H4 (cell line): ENCODE results near the gene ORMDL1. TPM values are rescaled to one million over a fixed set of nuclear protein-coding genes. Genes with fewer than 3 reads are reported as not detected.
"Not testable (repeated sequence)": the region's sequence is repeated elsewhere in the genome, so short reads cannot be mapped to it uniquely, and the experiment has no call there.

Experiments used
- DNase-seq: peaks from one replicate; pipeline ENCODE4 v3.0.0-alpha.2; 2015; ENCODE audit warnings: low spot score
- total RNA-seq: library from RNA; depleted of rRNA; stranded (reverse); fragments of >200 nt; shearing (Covaris generic); gene quantifications from 2 replicates; pipeline ENCODE4 v1.2.3, GENCODE V29; 2014; rRNA removed

Gene ORMDL1
- total RNA-seq, 1 experiment from 2014 or later: 91.4 TPM

DNA sequence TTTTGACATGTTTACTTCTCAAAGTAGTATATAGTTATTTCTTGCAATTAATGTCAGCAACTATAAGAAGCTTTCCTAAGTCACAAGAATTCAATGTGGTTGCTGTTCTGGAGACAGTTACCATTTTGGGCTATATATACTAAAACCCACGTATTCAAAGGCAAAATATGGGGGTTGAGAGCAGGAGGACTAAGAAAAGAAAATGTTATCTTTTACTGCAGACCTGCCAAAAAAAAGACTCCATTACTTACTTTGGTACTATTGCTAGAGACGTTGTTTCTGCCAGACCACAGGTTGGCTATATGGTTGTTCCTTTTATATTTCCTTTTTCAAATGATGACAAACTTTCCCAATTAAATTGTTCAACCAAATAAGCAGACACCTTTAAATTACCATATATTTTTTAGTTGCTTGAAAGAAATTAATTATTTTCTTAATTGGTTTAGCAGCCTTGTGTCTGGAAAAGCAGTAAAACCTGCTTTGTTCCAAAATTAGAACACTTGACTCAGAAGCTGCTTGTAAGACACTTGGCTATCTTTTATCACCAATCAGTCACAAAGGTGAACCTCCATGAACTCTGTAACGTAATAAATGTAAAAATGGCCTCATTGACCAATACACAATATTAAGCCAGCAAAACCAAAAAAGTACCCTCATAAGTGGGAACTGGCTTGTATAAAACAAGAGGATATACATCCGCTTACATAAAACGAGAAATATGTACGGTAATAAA lies 13.4 kb downstream of the ORMDL1 start:
- no peak for DNase-seq

DNA sequence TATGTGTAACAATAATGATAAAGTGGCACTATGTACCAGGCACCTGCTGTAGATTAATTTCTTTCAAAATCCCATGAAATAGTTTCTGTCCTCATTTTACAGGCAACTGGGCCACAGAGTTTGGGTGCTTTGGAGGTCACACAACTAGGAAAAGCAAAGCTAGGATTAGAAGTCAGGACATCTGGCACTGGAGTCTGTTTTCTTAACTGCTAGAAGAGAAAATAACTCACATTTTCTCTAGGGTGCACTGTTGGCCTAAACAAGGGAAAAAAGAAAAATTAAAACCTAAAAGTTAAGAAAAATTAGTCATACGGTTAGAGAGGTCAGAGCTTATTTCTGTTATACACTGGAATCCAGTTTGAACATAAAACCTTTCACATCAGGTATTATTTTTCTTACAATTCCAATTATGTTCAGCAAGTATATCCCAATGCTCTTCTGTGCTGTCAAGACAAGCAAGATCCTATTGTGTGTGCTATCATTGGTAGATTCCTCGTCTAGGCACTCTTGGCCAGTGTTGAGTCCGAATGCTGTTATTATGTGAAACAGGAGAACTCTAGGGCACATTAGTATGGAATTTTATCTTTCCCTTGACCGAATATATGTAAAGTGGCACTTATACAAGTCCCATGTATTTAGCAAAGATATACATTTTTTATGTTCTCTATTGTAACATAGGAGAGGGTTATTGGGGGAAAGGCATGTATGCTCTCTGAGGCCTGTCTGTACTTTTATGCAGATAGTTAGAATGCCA lies 20.1 kb downstream of the ORMDL1 start:
- DNase-seq: no peak

- peak; percentile 93 for DNase-seq
Observed at GRCh38 chr2:189762551-189763298, 21.4 kb downstream of the ORMDL1 start, which contains the start of gene OSGEPL1. Gene OSGEPL1, minus strand, starts transcription at chr2:189762792. Its CDS starts 1,152 bp downstream, at chr2:189761640.

- no peak for DNase-seq
Observed at GRCh38 chr2:189762229-189762550, 21.9 kb downstream of the ORMDL1 start.

- not testable (repeated sequence) for DNase-seq
Observed at GRCh38 chr2:189760154-189760553, 24.0 kb downstream of the ORMDL1 start.

DNA sequence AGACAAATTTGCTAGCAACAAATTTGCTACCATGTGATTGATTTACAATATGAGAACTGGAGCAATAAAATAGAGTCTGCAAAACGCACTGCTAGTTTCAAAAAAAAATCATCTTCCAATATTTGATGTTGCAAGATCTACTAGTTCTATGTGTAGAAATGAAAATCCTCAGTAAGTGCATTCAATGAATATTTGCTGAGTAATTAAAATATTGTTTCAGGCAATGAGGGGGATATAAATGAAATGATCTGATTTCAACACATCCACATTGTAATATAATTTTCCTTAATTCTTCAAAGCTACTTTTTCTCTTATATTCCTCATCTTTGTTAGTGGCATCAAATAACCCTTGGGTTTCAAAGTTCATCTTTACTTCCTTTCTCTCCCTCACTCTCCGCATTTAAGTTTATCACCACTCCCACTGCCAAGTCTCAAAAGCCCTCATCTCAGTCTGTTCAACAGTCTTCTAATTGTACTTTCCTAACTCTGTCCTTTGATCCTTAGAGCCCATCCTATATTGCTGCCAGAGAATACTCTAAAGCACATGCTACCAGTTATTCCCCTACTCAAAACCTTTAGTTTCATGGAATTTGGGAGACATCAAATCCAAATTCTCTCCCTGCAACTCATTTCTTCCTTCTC lies 27.7 kb downstream of the ORMDL1 start:
- DNase-seq: no peak

- peak; percentile 18 for DNase-seq
Observed at GRCh38 chr2:189751080-189751658, 33.0 kb downstream of the ORMDL1 start.

GRCh38 chr2:189729430-189729829 lies 54.7 kb downstream of the ORMDL1 start:
- DNase-seq: no peak

- no peak for DNase-seq
Observed at GRCh38 chr2:189726849-189727248, 57.3 kb downstream of the ORMDL1 start.

DNA sequence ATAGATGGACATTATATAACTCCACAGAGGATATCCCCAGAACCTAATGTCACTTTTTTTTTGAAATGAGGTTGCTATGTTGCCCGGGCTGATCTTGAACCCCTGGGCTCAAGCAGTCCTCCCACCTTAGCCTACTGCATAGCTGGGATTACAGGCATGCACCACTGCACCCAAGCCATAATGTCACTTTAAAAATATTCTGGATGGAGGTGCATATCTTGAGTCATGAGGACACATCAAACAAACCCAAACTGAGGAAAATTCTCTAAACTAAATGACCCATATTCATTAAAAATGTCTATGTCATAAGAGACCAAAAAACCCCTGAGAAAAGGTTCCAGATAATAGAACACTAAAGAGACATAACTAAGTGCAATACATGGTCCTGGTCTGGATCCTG lies 57.9 kb downstream of the ORMDL1 start:
- no peak for DNase-seq

GRCh38 chr2:189723192-189723591 lies 60.9 kb downstream of the ORMDL1 start:
- no peak for DNase-seq

Other genes with a start within 250 kb of the ORMDL1 start
- gene SLC40A1, start 203.6 kb downstream of the ORMDL1 start, total RNA-seq: 2.2 and 3.8 TPM in 2 replicates
- gene ASNSD1, start 122.9 kb downstream of the ORMDL1 start, total RNA-seq: 62.1 and 69.1 TPM in 2 replicates
- 0.14 and 1.0 TPM in 2 replicates for gene ANKAR, start 109.7 kb downstream of the ORMDL1 start, total RNA-seq
- gene OSGEPL1, start 21.5 kb downstream of the ORMDL1 start, total RNA-seq: 12.3 and 15.3 TPM in 2 replicates
- 12.7 and 17.5 TPM in 2 replicates for gene PMS1, start 111 bp upstream of the ORMDL1 start, total RNA-seq